ENCODE data around the gene RNF111. TPM values are rescaled to one million over a fixed set of nuclear protein-coding genes. Genes with fewer than 3 reads are reported as not detected.
A peak's percentile ranks its signal among the peaks of the same experiment; 100 is the strongest.

RNF111 gene
- total and polyA plus RNA-seq, 9 of the 15 experiments (the other 6 are each of a cell fraction or from before 2014, with no cell fraction given): 7.9 to 26.0 (median 14.4) TPM

- ATAC-seq: no peak
- H2AFZ ChIP-seq (ENCODE audit: low read depth, low read length): no peak overlapping the region
- no peaks in the 10 kb centered on the region for H3K27me3 ChIP-seq (ENCODE audit: control insufficient read depth in 2 of 2, insufficient read depth in 2 of 2, low read length in 2 of 2)
- no peak overlapping the region for H3K9ac ChIP-seq (ENCODE audit: insufficient read depth in 1 of 2, low read depth in 2 of 2, low read length in 2 of 2)
- TF ChIP-seq CLOCK (CRISPR knock-in tag; IDR thresholded peaks at IDR 0.05; ENCODE audit: borderline replicate concordance) (no peak), PTRF (tag; IDR thresholded peaks at IDR 0.05) (no peak), MCM3 (IDR thresholded peaks at IDR 0.05) (no peak), SRSF3 (IDR thresholded peaks at IDR 0.05; ENCODE audit: insufficient read depth, low read length) (no peak), LCOR (CRISPR knock-in tag; IDR thresholded peaks at IDR 0.05) (no peak), MYBL2 (IDR thresholded peaks at IDR 0.05; ENCODE audit: low read depth) (no peak), MYBL2 (CRISPR knock-in tag; IDR thresholded peaks at IDR 0.05; ENCODE audit: borderline replicate concordance) (no peak), NRF1 (conservative IDR thresholded peaks at IDR 0.05 in 1 of 2, IDR thresholded peaks at IDR 0.05 in 1 of 2) (no peak), KLF6 (CRISPR knock-in tag; IDR thresholded peaks at IDR 0.05; ENCODE audit: borderline replicate concordance) (no peak)
- H3K4me1 ChIP-seq (replicated peaks in 1 of 2; ENCODE audit: control insufficient read depth in 2 of 2, insufficient read depth in 2 of 2, low read length in 2 of 2): no peaks in the 10 kb centered on the region
- 98% methylated on average over 5 of the region's 5 CpGs for WGBS (ENCODE audit: insufficient coverage, low coverage, missing lambda C conversion rate)
- H3K4me3 ChIP-seq: no peak overlapping the region
- H3K4me2 ChIP-seq (ENCODE audit: insufficient read depth, low read length): no peak overlapping the region
- DNase-seq (ENCODE audit: extremely low read depth in 1 of 4, low spot score in 3 of 4): no peak
- POLR2A ChIA-PET: no interaction called here
- in situ Hi-C loops (cut with MboI): no loop called here
- H3K27ac ChIP-seq (ENCODE audit: extremely low read depth, low read depth, low read length): no peak overlapping the region
- no peaks in the 10 kb centered on the region for H4K20me1 ChIP-seq (replicated peaks; ENCODE audit: control insufficient read depth, insufficient read depth, low read length)
- no peaks in the 10 kb centered on the region for H3K9me3 ChIP-seq (replicated peaks; ENCODE audit: control insufficient read depth, insufficient read depth, low read depth, low read length)
- intact Hi-C loops (cut with micrococcal nuclease): no loop called here
- CTCF ChIA-PET (ENCODE audit: low intra/inter-chr PET ratio): no interaction called here
- FAIRE-seq: peak; percentile 58
- peaks cover 94% of the 10 kb centered on the region for H3K79me2 ChIP-seq (ENCODE audit: control insufficient read depth, insufficient read depth, low read length)
- H3K9me1 ChIP-seq (ENCODE audit: control insufficient read depth, insufficient read depth, low read length): no peaks in the 10 kb centered on the region
- peaks cover 27% of the 10 kb centered on the region; the same call in 2 of the 3 replicates for H3K36me3 ChIP-seq (ENCODE audit: control insufficient read depth, insufficient read depth, low read length)
- no TSS peak for BruUV-seq (replicated peaks)
Observed at GRCh38 chr15:59001946-59002345, 14.5 kb downstream of the RNF111 start.

All from K562 (cell line).